A549 (cell line): ENCODE data around the gene ARVCF. TPM values are rescaled to one million over a fixed set of nuclear protein-coding genes. Genes with fewer than 3 reads are reported as not detected.

Source experiments
- ATAC-seq, 2 experiments: fragments of 200-7000 bp in 1 of 2; fragments of >200 bp in 1 of 2; cut with Nextera tagmentation in 1 of 2; cut with Tn5 transposase in 1 of 2; 3 replicates each; pipeline versions ENCODE4 v1.8.0 to v1.9.1; 2018 to 2020; ENCODE audit warnings: mild to moderate bottlenecking in 1 of 2, moderate library complexity in 1 of 2
- CTCF ChIA-PET: fragments of 300-600 bp; sonication (Branson Sonifier 250); formaldehyde crosslinking; extraction: SDS; loops from one replicate; lab custom pipeline; 2021; ENCODE audit warnings: antibody characterized with exemption, inconsistent platforms; lab: Yijun Ruan, JAX
- POLR2A ChIA-PET: fragments of 350-600 bp; formaldehyde crosslinking; extraction: SDS; loops from one replicate; lab custom pipeline; 2021; ENCODE audit warnings: antibody characterized with exemption, inconsistent platforms; lab: Yijun Ruan, JAX
- DNase-seq, 2 experiments: peaks; one replicate each; pipeline versions ENCODE4 v3.0.0 to v3.0.0-alpha.2; 2011 to 2016; ENCODE audit warnings: low read depth in 1 of 2, low spot score in 1 of 2
- FAIRE-seq: peaks from 2 replicates; lab custom pipeline; 2011; peaks lifted over from hg19 to GRCh38; lab: Jason Lieb, UNC
- H3K27ac ChIP-seq, 2 experiments: fragments of >200 bp; sonication (Bioruptor Twin); formaldehyde crosslinking; 3 replicates each; pipeline ENCODE4 v1.5.1; 2016 to 2017
- H3K4me1 ChIP-seq: fragments of >200 bp; sonication (Bioruptor Twin); formaldehyde crosslinking; 3 replicates; pipeline ENCODE4 v1.6.1; 2016
- H3K4me2 ChIP-seq: fragments of >200 bp; sonication (Bioruptor Twin); formaldehyde crosslinking; 3 replicates; pipeline ENCODE4 v1.6.1; 2016
- H3K4me3 ChIP-seq: fragments of >200 bp; sonication (Bioruptor Twin); formaldehyde crosslinking; 3 replicates; pipeline ENCODE4 v1.5.1; 2016
- H3K9me3 ChIP-seq: fragments of >200 bp; sonication (Bioruptor Twin); formaldehyde crosslinking; 3 replicates; pipeline ENCODE4 v1.6.1; 2016
- BHLHE40 ChIP-seq: IDR thresholded peaks from 2 replicates; pipeline ENCODE4 v1.6.1; 2012; ENCODE audit warnings: low read depth, low read length, inconsistent platforms
- CBX2 ChIP-seq: fragments of 200-600 bp; sonication (generic); IDR thresholded peaks from 2 replicates; pipeline ENCODE4 v1.6.1; 2016; ENCODE audit warnings: low read depth, mild to moderate bottlenecking, borderline replicate concordance
- EHMT2 ChIP-seq: fragments of 200-600 bp; sonication (generic); IDR thresholded peaks from 2 replicates; pipeline ENCODE4 v1.6.1; 2016; ENCODE audit warnings: antibody characterized with exemption, low read depth, mild to moderate bottlenecking, moderate library complexity
- EP300 ChIP-seq, 2 experiments: fragments of >200 bp; sonication (Bioruptor Twin); formaldehyde crosslinking; IDR thresholded peaks; 2 replicates in 1 of 2; 3 replicates in 1 of 2; pipeline ENCODE4 v1.6.1; 2016 to 2017
- ESRRA ChIP-seq: fragments of 150-350 bp; IDR thresholded peaks from 2 replicates; pipeline ENCODE4 v1.6.1; 2014; ENCODE audit warnings: mild to moderate bottlenecking, low read length, borderline replicate concordance
- FOSL2 ChIP-seq, 2 experiments: fragments of 450-650 bp in 1 of 2; fragments of >200 bp in 1 of 2; sonication (Bioruptor Twin) in 1 of 2; formaldehyde crosslinking; IDR thresholded peaks; 2 replicates each; pipeline versions ENCODE4 v1.5.0 to v1.6.1; 2016 to 2020; ENCODE audit warnings: mild to moderate bottlenecking in 1 of 2, moderate library complexity in 1 of 2
- FOXS1 ChIP-seq: fragments of 250-450 bp; sonication (Bioruptor Pico); IDR thresholded peaks from 2 replicates; pipeline ENCODE4 v1.5.0; 2020; ENCODE audit warnings: mild to moderate bottlenecking, moderate library complexity
- GATA3 ChIP-seq: IDR thresholded peaks from 2 replicates; pipeline ENCODE4 v1.6.1; 2012; ENCODE audit warnings: borderline replicate concordance
- HDAC2 ChIP-seq: fragments of 200-600 bp; sonication (generic); IDR thresholded peaks from 2 replicates; pipeline ENCODE4 v1.6.1; 2016
- HEYL ChIP-seq: fragments of 250-450 bp; sonication (Bioruptor Pico); IDR thresholded peaks from 2 replicates; pipeline ENCODE4 v1.8.0; 2021; ENCODE audit warnings: mild to moderate bottlenecking, moderate library complexity
- HOXA7 ChIP-seq: fragments of 250-450 bp; sonication (Bioruptor Pico); IDR thresholded peaks from 2 replicates; pipeline ENCODE4 v1.5.0; 2020; ENCODE audit warnings: mild to moderate bottlenecking, moderate library complexity
- JUNB ChIP-seq: fragments of >200 bp; sonication (Bioruptor Twin); formaldehyde crosslinking; IDR thresholded peaks from 2 replicates; pipeline ENCODE4 v1.6.1; 2016
- KDM1A ChIP-seq: fragments of 200-600 bp; sonication (generic); IDR thresholded peaks from 2 replicates; pipeline ENCODE4 v1.6.1; 2016; ENCODE audit warnings: low read depth, mild to moderate bottlenecking
- KDM5A ChIP-seq: fragments of 200-600 bp; sonication (generic); IDR thresholded peaks from 2 replicates; pipeline ENCODE4 v1.6.1; 2016; ENCODE audit warnings: antibody characterized with exemption, mild to moderate bottlenecking
- MAZ ChIP-seq: fragments of 150-350 bp; IDR thresholded peaks from 2 replicates; pipeline ENCODE4 v1.6.1; 2014; ENCODE audit warnings: antibody characterized with exemption, low read depth, low read length, borderline replicate concordance
- POLR2A ChIP-seq: IDR thresholded peaks from 2 replicates; pipeline ENCODE4 v1.6.1; 2012; ENCODE audit warnings: mild to moderate bottlenecking, low read length
- POLR2AphosphoS2 ChIP-seq: conservative IDR thresholded peaks from 2 replicates; pipeline ENCODE4 v1.6.1; 2012; ENCODE audit warnings: low read length, improper control_type of control experiment, inconsistent platforms
- RFX5 ChIP-seq: fragments of 450-650 bp; IDR thresholded peaks from 2 replicates; pipeline ENCODE4 v1.7.1; 2014; ENCODE audit warnings: antibody characterized with exemption, mild to moderate bottlenecking, moderate library complexity
- RNF2 ChIP-seq: fragments of 200-600 bp; sonication (generic); IDR thresholded peaks from 2 replicates; pipeline ENCODE4 v1.6.1; 2016; ENCODE audit warnings: low read depth, mild to moderate bottlenecking, antibody characterized with exemption, moderate library complexity, borderline replicate concordance
- SREBF2 ChIP-seq: fragments of 450-650 bp; IDR thresholded peaks from 2 replicates; pipeline ENCODE4 v1.6.1; 2014; ENCODE audit warnings: mild to moderate bottlenecking, moderate library complexity
- ZC3H11A ChIP-seq: fragments of 450-650 bp; IDR thresholded peaks from 2 replicates; pipeline ENCODE4 v1.6.1; 2014; ENCODE audit warnings: antibody characterized with exemption, mild to moderate bottlenecking
- WGBS: methylation state at CpG from one replicate; pipeline ENCODE4 v1.1.6; 2017; ENCODE audit errors: missing lambda C conversion rate; 5-methylcytosine and 5-hydroxymethylcytosine counted together
- polyA plus RNA-seq, 4 experiments: library from polyadenylated mRNA; depleted of rRNA in 3 of 4; stranded (reverse); fragments of >200 nt; fragmentation: RNase III in 1 of 4; extraction: RNeasy Plus Mini Kit Qiagen cat#74134 plus additional on column Dnase treatment in 1 of 4; gene quantifications; 2 replicates in 3 of 4; 3 replicates in 1 of 4; pipeline ENCODE4 v1.2.3, GENCODE V29; 2011 to 2017
- TF ChIP-seq, protein P1 (sequence below): fragments of >200 bp; sonication (Bioruptor Twin); formaldehyde crosslinking; IDR thresholded peaks from 3 replicates; pipeline ENCODE4 v1.6.1; 2016
- TF ChIP-seq, protein P2 (sequence below): fragments of 450-650 bp; IDR thresholded peaks from 2 replicates; pipeline ENCODE4 v1.6.1; 2014; ENCODE audit warnings: antibody characterized with exemption

ARVCF gene
- polyA plus RNA-seq, 2 of the 4 experiments (the other 2 are of a cell fraction): 0.81 to 2.1 TPM

DNA sequence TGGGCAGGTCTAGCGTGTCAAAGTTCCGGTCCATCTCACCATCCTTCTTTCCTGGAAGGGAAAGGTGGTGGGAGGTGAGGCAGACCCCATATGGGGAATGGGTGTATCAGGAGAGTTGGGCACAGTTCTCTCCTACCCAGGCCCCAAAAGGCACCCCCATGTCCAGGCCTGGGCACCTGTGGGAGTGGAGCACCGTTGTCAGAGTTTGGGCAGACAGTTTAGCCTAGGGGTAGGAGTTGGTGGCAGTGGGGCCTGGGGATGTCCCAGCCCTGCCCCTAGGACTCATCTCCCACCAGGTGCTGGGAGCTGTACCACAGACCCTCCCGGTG, 41.0 kb downstream of the ARVCF start (continued):
- TF ChIP-seq, protein P1, sequence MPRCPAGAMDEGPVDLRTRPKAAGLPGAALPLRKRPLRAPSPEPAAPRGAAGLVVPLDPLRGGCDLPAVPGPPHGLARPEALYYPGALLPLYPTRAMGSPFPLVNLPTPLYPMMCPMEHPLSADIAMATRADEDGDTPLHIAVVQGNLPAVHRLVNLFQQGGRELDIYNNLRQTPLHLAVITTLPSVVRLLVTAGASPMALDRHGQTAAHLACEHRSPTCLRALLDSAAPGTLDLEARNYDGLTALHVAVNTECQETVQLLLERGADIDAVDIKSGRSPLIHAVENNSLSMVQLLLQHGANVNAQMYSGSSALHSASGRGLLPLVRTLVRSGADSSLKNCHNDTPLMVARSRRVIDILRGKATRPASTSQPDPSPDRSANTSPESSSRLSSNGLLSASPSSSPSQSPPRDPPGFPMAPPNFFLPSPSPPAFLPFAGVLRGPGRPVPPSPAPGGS: no peak
- no peak for TF ChIP-seq KDM1A
- TF ChIP-seq POLR2AphosphoS2: no peak
- TF ChIP-seq SREBF2: no peak
- TF ChIP-seq ESRRA: no peak
- TF ChIP-seq FOXS1 (CRISPR knock-in tag): no peak
- TF ChIP-seq GATA3: no peak
- TF ChIP-seq EP300 (IDR thresholded peaks at IDR 0.05): no peak

DNA sequence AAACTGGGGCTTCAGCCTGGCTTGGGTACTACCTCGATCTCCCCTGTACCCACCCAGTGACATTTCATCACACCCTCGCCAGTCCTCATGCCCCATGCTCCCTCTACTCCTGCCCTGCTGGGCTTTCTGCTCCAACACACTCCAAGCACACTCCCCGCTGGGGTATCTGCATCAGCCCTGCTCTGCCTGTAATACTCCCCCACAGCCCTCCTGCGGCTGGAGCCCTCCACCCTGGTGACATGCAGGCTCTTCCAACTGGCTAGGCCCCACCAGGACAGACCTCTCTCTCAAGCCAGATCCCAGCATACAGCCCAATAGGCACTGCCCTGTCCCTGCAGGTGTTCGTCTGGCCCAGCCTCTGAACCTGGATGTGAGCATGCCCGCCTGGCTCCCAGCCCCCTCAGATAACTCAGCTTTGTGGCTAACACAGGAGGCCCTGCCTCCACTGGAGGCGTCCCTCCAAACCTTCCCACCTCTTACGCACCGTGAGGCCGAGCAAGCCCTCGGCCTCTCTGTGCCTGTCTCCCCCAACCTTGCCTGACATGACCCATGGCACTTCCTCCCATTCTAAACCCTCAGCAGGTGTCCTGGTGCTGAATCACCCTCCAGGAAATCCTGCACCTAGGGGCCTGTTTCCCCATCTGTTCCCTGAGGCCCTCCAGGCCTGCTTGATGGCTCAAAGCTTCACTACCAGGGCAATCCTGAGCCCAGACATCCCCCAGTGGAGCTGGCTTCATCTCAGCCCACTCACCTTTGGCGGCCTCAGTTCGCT, 41.5 kb downstream of the ARVCF start:
- peak in 1 of 2 experiments; percentile 5; a peak in 3 of 6 replicates for ATAC-seq
- no peak for FAIRE-seq
- WGBS: 77% methylated on average over 11 of the region's 13 CpGs
- TF ChIP-seq EHMT2: no peak
- no peak for TF ChIP-seq ZC3H11A
- no peak for TF ChIP-seq MAZ
- TF ChIP-seq BHLHE40: no peak
- no peak for TF ChIP-seq KDM5A
- TF ChIP-seq POLR2A: no peak
- TF ChIP-seq, protein P2, sequence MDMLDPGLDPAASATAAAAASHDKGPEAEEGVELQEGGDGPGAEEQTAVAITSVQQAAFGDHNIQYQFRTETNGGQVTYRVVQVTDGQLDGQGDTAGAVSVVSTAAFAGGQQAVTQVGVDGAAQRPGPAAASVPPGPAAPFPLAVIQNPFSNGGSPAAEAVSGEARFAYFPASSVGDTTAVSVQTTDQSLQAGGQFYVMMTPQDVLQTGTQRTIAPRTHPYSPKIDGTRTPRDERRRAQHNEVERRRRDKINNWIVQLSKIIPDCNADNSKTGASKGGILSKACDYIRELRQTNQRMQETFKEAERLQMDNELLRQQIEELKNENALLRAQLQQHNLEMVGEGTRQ: no peak
- TF ChIP-seq HEYL (CRISPR knock-in tag): no peak
- no peak for TF ChIP-seq CBX2
- no peak for TF ChIP-seq HOXA7
- TF ChIP-seq HDAC2: no peak
- no peak for TF ChIP-seq FOXS1 (CRISPR knock-in tag)
- no peak for TF ChIP-seq JUNB
- TF ChIP-seq RFX5: no peak
- TF ChIP-seq SREBF2: no peak
- TF ChIP-seq RNF2: no peak
- CTCF ChIA-PET: interaction anchor here (7.7 kb wide), 1 partner anchor 38 kb away, joined by 89 read pairs; no protein-coding TSS in a partner anchor
- DNase-seq: no peak
- Histone ChIP-seq H3K4me2 (no peak overlapping the region), H3K9me3 (no peaks in the 10 kb centered on the region), H3K4me3 (no peak overlapping the region), H3K4me1 (peaks cover 5% of the 10 kb centered on the region; the same call in 1 of the 3 replicates), H3K27ac (no peak overlapping the region)
- POLR2A ChIA-PET: no interaction called here

DNA sequence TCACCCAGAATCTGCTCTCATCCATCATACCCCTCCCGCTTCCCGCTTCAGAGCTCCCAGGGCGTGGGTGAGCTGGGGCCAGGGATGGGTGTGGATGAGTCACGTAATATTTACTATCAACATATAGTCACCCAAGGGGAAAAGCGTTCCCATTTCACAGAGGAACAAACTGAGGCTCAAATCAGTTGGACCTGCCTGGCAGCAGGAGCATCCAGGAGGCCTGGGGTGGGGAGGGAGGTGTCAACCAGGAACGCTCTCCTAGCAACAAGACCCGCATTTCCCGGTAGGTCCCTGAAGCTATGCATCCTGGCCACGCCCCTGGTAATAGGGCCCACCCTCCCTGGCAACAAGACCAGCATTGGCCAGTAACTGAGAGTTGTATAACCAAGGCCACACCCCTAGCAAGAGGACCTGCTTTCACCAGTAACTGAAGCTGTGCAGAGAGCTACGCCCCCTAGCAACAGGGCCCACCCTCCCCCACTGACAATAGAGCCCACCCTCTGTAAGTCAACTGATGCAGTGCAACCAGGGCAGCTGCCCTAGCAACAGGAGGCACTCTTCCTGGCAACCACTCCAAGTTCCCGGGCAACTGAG, 42.3 kb downstream of the ARVCF start:
- ATAC-seq (peak in 1 of 2 experiments; percentile 67; a peak in 3 of 6 replicates), DNase-seq (peak; percentile 57 to 62), FAIRE-seq (no peak)
- CTCF ChIA-PET: interaction anchor here (1.0 to 7.7 kb wide), 4 partner anchors 11 to 76 kb away, joined by 4 to 89 read pairs (median 6); no protein-coding TSS in a partner anchor
- Histone ChIP-seq H3K4me2 (no peak overlapping the region), H3K4me3 (no peak overlapping the region), H3K27ac (no peak overlapping the region), H3K4me1 (peaks cover 5% of the 10 kb centered on the region; the same call in 1 of the 3 replicates), H3K9me3 (no peaks in the 10 kb centered on the region)
- TF ChIP-seq FOSL2 (IDR thresholded peaks at IDR 0.05): no peak
- peak; percentile 45; the same call in 1 of the 2 replicates for TF ChIP-seq FOSL2 (CRISPR knock-in tag; IDR thresholded peaks at IDR 0.05)
- TF ChIP-seq EP300 (IDR thresholded peaks at IDR 0.05): no peak
- TF ChIP-seq KDM1A: peak; percentile 80; the same call in 1 of the 2 replicates
- POLR2A ChIA-PET: no interaction called here
- WGBS: 58% methylated on average over 8 of the region's 11 CpGs
